ENCODE results near the gene VWA8.
"Not testable (repeated sequence)": the region's sequence is repeated elsewhere in the genome, so short reads cannot be mapped to it uniquely, and the experiment has no call there.

The VWA8 gene

GRCh38 chr13:41588448-41588847 lies 372.5 kb downstream of the VWA8 start:
- DNase-seq (ENCODE audit: low read depth in 2 of 2), result no peak

GRCh38 chr13:41587490-41587889 lies 373.4 kb downstream of the VWA8 start:
- no peak for DNase-seq (ENCODE audit: low read depth in 2 of 2)

- DNase-seq (ENCODE audit: low read depth in 2 of 2), result no peak
These were observed 374.7 kb downstream of the VWA8 start for GRCh38 chr13:41586216-41586615.

DNA sequence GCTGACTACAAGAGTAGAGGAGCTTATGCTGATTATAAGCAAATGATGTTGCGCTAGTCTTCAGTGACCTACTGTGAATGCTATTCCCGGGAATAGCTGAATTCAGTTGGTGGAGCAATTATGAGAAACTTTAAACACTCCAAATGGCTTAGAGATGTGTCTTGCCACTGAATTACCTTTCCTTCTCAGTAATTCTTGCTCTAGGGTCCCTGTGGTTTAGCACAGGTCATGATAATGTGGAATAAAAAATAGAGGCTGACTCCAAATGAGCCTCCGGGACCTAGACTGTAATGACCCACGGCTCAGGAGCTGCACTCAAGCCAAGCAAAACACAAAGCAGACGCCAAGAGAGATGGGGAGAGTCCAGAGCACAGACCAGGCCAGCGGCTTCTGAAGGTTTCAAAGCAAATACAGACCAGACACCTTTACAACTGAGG lies 378.9 kb downstream of the VWA8 start:
- DNase-seq (ENCODE audit: low read depth in 2 of 2), result no peak

GRCh38 chr13:41580345-41580744 lies 380.6 kb downstream of the VWA8 start:
- no peak for DNase-seq (ENCODE audit: low read depth in 2 of 2)

DNA sequence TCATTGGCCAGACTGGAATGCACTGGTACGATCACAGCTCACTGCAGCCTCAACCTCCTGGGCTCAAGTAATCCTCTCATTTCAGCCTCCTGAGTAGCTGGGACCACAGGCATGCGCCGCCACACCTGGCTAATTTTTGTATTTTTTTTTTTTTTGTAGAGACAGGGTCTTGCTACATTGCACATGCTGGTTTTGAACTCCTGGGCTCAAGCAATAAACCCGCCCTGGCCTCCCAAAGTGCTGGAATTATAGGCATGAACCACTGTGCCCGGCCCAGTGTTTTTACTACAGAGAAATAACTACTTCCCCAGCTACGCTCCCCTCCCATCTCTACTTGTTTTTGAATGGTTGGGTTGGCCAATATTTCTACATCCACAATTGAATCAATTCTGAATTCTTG lies 381.0 kb downstream of the VWA8 start:
- DNase-seq (ENCODE audit: low read depth in 2 of 2), result no peak

- DNase-seq (ENCODE audit: low read depth in 2 of 2), result no peak
These were observed 381.7 kb downstream of the VWA8 start for GRCh38 chr13:41579168-41579567.

DNA sequence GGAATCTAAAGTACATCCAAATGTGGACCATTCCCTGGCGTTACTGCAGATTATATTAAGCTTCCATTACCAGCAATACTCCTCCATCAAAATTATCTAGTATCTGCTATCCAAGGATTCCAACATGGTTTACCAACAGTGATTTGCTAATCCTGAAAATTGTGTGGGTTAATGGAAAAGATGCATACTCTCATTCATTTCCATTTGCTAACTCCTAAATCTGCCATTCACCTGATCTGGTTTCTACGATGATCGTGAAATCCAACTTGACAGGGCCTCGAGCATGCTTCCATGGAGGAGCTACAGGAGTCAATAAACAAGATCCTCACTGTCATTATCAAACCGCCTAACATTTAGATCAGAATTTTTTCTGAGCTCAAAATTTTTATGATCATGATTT lies 382.5 kb downstream of the VWA8 start:
- DNase-seq (ENCODE audit: low read depth in 2 of 2), result no peak

GRCh38 chr13:41577436-41577835 lies 383.5 kb downstream of the VWA8 start:
- no peak for DNase-seq (ENCODE audit: low read depth in 2 of 2)

- DNase-seq (ENCODE audit: low read depth in 2 of 2), result not testable (repeated sequence)
These were observed 387.3 kb downstream of the VWA8 start for GRCh38 chr13:41573640-41574039.

- not testable (repeated sequence) for DNase-seq (ENCODE audit: low read depth in 2 of 2)
These were observed 389.0 kb downstream of the VWA8 start for GRCh38 chr13:41571817-41572340.

- no peak for DNase-seq (ENCODE audit: low read depth in 2 of 2)
These were observed 391.9 kb downstream of the VWA8 start for GRCh38 chr13:41568972-41569351.

DNA sequence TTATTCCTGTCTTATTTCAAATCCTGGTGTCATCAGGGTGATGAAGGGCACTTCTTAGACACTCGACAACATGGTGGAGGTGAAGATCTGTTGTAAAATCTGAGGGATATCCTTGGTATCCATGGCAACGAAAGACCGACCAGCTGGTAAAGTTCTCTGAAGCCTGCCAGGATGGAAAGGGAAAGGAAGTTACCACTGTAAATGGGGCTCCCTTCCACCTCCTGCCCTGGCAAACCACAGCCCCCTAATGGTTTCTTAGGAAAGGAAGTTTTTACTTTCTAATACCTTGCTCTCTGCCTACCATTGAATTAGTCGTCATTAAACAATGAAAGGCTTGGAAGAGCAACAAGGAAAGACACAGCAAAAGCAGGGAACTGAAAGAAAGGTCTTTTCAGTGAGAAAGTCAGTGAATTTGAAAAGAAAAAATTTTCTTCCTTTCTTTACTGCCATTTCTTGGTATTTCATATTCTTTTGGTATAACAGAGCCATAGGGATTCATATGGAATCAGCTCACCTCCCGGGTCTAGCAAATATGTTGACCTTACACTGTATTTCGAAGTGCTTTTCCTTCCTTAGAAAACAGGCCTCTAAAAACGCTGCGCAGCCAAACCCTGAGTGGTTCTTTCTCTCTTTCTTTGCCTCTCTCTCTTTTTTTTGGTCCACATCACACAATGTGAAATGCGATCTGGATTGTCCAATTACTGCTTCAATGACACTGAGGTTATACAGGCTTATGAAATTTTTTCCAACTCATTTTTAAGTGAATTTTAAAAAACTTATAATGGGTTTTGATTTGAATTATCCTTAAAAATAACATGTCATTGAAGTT lies 392.6 kb downstream of the VWA8 start:
- DNase-seq (ENCODE audit: low read depth in 2 of 2), result no peak

GRCh38 chr13:41567363-41567762 lies 393.5 kb downstream of the VWA8 start:
- no peak for DNase-seq (ENCODE audit: low read depth in 2 of 2)

DNA sequence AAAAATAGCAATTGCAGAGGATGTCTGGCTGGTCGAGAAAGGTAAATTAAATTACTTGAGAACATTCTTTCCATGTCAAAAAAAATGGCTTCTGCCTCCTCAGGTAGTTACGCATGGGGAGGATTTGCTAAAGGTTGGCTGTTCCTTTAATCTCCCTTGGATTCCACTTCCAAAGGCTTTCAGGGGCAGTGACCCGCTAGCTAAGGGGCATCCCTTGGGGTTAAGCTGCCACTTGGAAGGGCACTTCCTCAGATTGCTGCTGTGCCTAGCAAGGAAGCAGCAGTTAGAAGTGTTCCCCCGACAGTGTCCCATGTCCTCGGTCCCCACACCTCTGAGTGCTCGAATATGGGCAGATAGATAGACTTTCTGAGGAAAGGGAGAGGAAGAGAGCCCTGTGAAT lies 395.1 kb downstream of the VWA8 start:
- no peak for DNase-seq (ENCODE audit: low read depth in 2 of 2)

GRCh38 chr13:41565216-41565615 lies 395.7 kb downstream of the VWA8 start:
- DNase-seq (ENCODE audit: low read depth in 2 of 2), result no peak

DNA sequence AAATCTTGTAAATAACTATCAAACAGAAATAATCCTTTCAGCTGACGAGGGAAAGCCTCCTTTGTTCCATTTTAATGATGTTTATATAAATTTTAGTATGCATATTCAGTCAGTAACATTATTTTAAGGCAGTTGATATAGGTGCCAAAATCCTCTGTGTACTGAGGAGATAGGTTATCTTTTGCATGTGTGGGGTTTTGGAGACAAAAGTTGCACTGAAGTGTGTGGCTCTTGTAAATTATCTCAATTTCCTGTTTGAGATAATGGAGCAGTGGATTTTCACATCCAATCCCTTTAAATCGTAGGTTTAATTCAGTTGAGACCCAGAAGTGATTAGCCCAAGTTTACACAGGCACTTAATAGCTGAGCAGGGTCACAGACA lies 396.9 kb downstream of the VWA8 start:
- DNase-seq (ENCODE audit: low read depth in 2 of 2), result no peak

DNA sequence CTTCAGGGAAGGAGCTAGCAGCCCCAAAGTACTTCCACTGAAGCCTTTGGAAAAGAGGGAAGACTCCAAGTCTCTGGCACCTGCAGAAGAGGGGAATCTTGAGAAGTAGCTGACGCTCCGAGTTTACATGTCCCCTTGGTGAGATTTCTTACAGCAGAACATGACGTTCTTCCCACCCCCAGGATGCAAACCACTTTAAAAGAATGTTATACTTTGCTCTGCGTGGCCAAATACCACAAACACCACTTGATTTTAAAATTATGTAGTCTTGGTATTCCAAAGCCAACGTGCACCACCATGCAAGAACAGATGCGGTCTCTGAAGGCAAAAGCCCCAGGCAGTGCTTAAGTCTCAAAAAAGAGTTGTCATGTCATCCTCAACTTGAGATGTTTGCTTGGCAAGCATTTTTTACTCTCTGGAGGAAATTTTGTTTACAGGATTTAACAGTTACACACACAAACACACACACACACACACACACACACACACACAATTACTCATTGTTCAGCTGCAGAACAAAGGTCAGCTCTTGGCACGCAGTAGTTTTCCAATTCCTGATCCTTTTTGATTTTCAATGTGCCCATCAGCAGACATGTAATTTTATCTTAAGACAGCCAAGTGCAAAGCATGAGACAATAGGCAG lies 397.4 kb downstream of the VWA8 start:
- no peak for DNase-seq (ENCODE audit: low read depth in 2 of 2)

DNA sequence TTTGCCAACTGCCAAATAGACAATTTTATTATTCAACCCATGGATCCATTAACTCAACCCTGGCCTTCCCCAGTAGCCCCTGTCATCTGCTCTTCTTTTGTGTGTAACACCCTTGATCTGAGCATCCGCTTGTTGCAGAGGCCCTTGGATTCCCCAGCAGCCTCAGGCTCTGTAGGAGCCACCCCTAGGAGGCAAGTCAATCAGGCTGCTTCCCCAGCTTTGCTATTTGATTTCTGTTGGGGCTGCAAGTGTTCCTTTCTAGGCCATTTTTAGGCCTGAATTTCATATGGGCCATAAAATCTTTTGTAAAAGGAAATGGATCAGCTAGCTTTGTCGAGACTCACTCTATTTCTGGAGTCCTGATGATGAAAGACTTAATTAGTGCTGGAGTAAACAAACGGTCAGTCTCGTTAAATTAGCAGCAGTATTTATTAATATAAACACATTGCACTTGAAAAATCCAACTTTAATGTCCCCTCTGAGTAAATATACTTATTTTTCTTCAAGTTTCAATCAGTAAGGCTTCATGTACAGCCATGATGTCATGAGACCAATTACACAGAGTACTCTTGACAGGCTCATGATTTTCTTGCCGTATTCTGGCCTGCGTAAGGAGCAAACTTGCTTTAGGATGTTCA lies 398.2 kb downstream of the VWA8 start:
- no peak for DNase-seq (ENCODE audit: low read depth in 2 of 2)

- no peak for DNase-seq (ENCODE audit: low read depth in 2 of 2)
These were observed 398.8 kb downstream of the VWA8 start for GRCh38 chr13:41562083-41562482.

DNA sequence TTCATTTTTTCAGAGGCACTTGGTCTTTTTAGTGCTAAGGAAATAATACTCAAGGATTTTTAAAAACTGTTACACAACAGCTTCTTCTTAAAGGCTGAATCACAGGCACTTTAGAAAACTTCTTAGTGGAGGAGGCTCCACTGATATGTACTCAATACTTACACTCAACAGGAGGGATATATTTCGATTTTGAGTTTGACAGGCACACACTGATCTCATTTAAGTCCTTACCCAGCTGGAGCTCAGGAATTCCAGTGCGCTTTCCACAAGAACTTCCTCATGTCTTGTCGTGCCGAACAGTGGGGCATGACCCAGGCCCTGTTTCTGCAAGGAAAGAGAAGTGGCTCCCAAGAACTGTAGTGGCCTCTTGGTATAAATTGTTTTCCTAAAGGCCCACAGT lies 399.7 kb downstream of the VWA8 start:
- DNase-seq (ENCODE audit: low read depth in 2 of 2), result no peak

DNA sequence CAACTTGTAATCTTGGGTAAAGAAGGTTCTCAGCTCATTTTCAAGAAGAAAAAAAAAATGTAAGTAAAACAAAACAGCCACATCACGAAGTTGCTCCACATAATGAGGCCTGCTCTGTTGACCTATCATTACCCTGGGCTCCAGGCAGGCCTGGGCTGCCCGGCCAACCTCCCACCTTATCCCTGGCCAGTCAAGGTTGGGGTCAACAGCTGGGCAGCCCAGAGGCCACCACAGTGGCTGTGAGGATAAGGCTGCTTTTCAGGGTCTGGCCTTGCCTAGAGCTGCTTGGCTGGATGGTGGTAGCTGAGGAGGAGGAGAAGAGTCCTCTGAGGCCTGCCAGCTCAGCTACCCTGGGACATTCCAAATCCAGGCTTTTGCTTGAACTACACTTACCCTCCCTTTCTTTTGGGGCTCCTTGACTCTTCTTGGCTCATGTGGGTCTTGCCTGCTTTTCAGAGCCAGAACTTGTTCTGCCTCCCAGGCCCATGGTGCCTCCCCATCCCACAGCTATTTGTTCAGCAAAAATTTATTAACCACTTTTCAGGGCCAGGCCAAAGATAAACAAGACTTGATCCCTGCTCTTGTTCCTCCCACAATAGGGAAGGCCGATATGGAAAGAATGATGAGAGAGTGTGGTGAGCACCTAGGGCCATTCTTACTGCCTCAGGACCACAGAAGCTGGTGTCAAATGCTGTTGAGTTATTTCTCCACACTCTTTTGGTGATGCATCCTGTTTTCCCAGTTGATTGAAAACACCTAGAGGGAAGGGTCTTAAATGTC lies 401.9 kb downstream of the VWA8 start:
- no peak for DNase-seq (ENCODE audit: low read depth in 2 of 2)

Data from stimulated activated CD4-positive, alpha-beta T cell treated with anti-CD3 and anti-CD28 coated beads, Interleukin-15, amount 100 ng/mL, for 48 hours (primary cell).